Kidney (tissue), 14 donors: ENCODE data around the gene KPTN. TPM values are rescaled to one million over a fixed set of nuclear protein-coding genes. Genes with fewer than 3 reads are reported as not detected.

Experiments
- DNase-seq, 5 donors: peaks; one replicate each; pipeline ENCODE4 v3.0.0-alpha.2; 2013 to 2020
- FAIRE-seq: peaks from 2 replicates; lab custom pipeline; 2012; peaks lifted over from hg19 to GRCh38; lab: Jason Lieb, UNC
- H3K27ac ChIP-seq, 2 donors: one replicate each; pipeline ENCODE4 v1.7.0; 2013; ENCODE audit warnings: low read depth in 2 of 2, low read length in 2 of 2, inconsistent platforms in 1 of 2
- H3K27me3 ChIP-seq: one replicate; pipeline ENCODE4 v1.7.1; 2013; ENCODE audit warnings: low read length, inconsistent platforms; ENCODE audit not compliant: control insufficient read depth, insufficient read depth
- H3K36me3 ChIP-seq, 3 donors: one replicate each; pipeline versions ENCODE4 v1.7.0 to v1.7.1; 2013; ENCODE audit warnings: low read length in 3 of 3, control low read depth in 1 of 3, inconsistent platforms in 1 of 3; ENCODE audit not compliant: insufficient read depth in 3 of 3, control insufficient read depth in 2 of 3
- H3K4me1 ChIP-seq, 3 donors: one replicate each; pipeline versions ENCODE4 v1.7.0 to v1.7.1; 2013; ENCODE audit warnings: low read length in 3 of 3, inconsistent platforms in 1 of 3, low read depth in 1 of 3; ENCODE audit not compliant: control insufficient read depth in 2 of 3, insufficient read depth in 2 of 3
- H3K4me3 ChIP-seq, 3 donors: one replicate each; pipeline versions ENCODE4 v1.7.0 to v1.8.1; 2013; ENCODE audit warnings: low read length in 3 of 3, control low read depth in 1 of 3, inconsistent platforms in 1 of 3
- H3K9ac ChIP-seq, 3 donors: one replicate each; pipeline versions ENCODE4 v1.7.0 to v1.7.1; 2013; ENCODE audit warnings: low read length in 3 of 3, control low read depth in 1 of 3, inconsistent platforms in 1 of 3
- H3K9me3 ChIP-seq, 3 donors: one replicate each; pipeline versions ENCODE4 v1.7.0 to v1.7.1; 2013; ENCODE audit warnings: low read length in 3 of 3, control low read depth in 1 of 3, inconsistent platforms in 1 of 3; ENCODE audit not compliant: control insufficient read depth in 2 of 3, insufficient read depth in 1 of 3
- CTCF ChIP-seq: IDR thresholded peaks from 3 replicates; pipeline ENCODE4 v1.5.1; 2012; ENCODE audit warnings: mild to moderate bottlenecking, moderate library complexity, borderline replicate concordance; ENCODE audit not compliant: insufficient read depth; ENCODE audit errors: extremely low read depth
- intact Hi-C: fragments of 100-400 bp; cut with DNase I; formaldehyde crosslinking; loops from one replicate; pipeline ENCODE4 v1.11.1; 2022
- polyA plus RNA-seq: library from polyadenylated mRNA; stranded (reverse); fragments of 350-450 nt; fragmentation: Illumina TruSeq; extraction: RNeasy Lipid Tissue Mini Kit (QIAGEN cat#74804); gene quantifications from one replicate; pipeline ENCODE4 v1.2.3, GENCODE V29; 2014; ENCODE audit warnings: low read depth, low replicate concordance; ENCODE audit not compliant: insufficient read depth
- total RNA-seq: library from RNA; stranded (reverse); fragmentation: NEBNext Ultra II Directional; extraction: Animal tissue kit (Norgen Biotek cat#: 25700); gene quantifications from one replicate; pipeline ENCODE4 v1.2.1, GENCODE V29; 2021
- donor health status: control.
- donor health status: control.
- donor health status: control.
- donor health status: control.
- donor health status: control.
- donor health status: DM: yes; HTN: yes; CAD: no.
- donor health status: Normal renal cell carcinoma (clear cell type).

KPTN gene
- total and polyA plus RNA-seq, 2 donors from 2014 or later: 7.4 to 25.5 TPM

- intact Hi-C loops: no loop called here
- Histone ChIP-seq H3K4me3 (no peak overlapping the region), H3K9ac (no peak overlapping the region), H3K27ac (no peak overlapping the region), H3K36me3 (no peaks in the 10 kb centered on the region), H3K27me3 (peaks cover 2% of the 10 kb centered on the region), H3K4me1 (no peaks in the 10 kb centered on the region), H3K9me3 (no peaks in the 10 kb centered on the region)
- no peak for FAIRE-seq
- DNase-seq: peak in 1 of 5 donors; percentile 19
- TF ChIP-seq CTCF: no peak
These were observed 16.1 kb downstream of the KPTN start for GRCh38 chr19:47467914-47468313.

- DNase-seq (no peak), FAIRE-seq (no peak)
- no peak for TF ChIP-seq CTCF
- H3K4me1 ChIP-seq: no peaks in the 10 kb centered on the region
- H3K4me3 ChIP-seq: no peak overlapping the region
- H3K27ac ChIP-seq: no peak overlapping the region
- no peak overlapping the region for H3K9ac ChIP-seq
- peaks cover 4% of the 10 kb centered on the region for H3K27me3 ChIP-seq
- H3K9me3 ChIP-seq: no peaks in the 10 kb centered on the region
- intact Hi-C loops: no loop called here
- no peaks in the 10 kb centered on the region for H3K36me3 ChIP-seq
These were observed 18.1 kb downstream of the KPTN start for GRCh38 chr19:47465957-47466356.

GRCh38 chr19:47464675-47465419 lies 19.2 kb downstream of the KPTN start:
- no peak for TF ChIP-seq CTCF
- no peaks in the 10 kb centered on the region for H3K36me3 ChIP-seq
- H3K4me1 ChIP-seq: no peaks in the 10 kb centered on the region
- intact Hi-C loops: no loop called here
- FAIRE-seq: no peak
- H3K9ac ChIP-seq: no peak overlapping the region
- no peak overlapping the region for H3K27ac ChIP-seq
- no peaks in the 10 kb centered on the region for H3K9me3 ChIP-seq
- DNase-seq: no peak
- H3K27me3 ChIP-seq: peaks cover 6% of the 10 kb centered on the region
- no peak overlapping the region for H3K4me3 ChIP-seq
